ENCODE measurements around the gene CCDC66. TPM values are rescaled to one million over a fixed set of nuclear protein-coding genes. Genes with fewer than 3 reads are reported as not detected.

The CCDC66 gene
- total RNA-seq, 1 experiment from 2014 or later: 23.0 TPM

DNA sequence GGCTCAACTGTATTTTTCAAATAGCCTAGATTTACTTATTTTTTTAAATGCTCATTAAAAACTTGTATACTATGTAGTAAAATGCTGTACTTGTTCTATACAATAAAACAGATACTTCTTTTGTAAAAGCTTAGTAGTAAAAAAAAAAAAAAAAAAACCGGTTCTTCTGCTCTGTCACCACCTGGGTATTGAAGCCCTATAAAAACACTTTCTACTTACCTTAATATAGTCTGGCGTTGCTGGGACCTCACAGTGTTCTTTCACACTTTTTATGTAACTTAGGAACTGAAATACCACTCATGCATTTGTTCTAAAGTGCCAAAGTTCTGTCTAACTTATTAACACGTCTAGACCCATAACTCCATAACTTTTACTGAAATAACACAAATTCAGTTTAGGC lies 64.7 kb downstream of the CCDC66 start:
- H3K4me3 Mint-ChIP-seq: no peak overlapping the region
- TF ChIP-seq, protein P1, sequence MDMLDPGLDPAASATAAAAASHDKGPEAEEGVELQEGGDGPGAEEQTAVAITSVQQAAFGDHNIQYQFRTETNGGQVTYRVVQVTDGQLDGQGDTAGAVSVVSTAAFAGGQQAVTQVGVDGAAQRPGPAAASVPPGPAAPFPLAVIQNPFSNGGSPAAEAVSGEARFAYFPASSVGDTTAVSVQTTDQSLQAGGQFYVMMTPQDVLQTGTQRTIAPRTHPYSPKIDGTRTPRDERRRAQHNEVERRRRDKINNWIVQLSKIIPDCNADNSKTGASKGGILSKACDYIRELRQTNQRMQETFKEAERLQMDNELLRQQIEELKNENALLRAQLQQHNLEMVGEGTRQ (CRISPR knock-in tag; IDR thresholded peaks at IDR 0.05): no peak
- TF ChIP-seq, protein P2, sequence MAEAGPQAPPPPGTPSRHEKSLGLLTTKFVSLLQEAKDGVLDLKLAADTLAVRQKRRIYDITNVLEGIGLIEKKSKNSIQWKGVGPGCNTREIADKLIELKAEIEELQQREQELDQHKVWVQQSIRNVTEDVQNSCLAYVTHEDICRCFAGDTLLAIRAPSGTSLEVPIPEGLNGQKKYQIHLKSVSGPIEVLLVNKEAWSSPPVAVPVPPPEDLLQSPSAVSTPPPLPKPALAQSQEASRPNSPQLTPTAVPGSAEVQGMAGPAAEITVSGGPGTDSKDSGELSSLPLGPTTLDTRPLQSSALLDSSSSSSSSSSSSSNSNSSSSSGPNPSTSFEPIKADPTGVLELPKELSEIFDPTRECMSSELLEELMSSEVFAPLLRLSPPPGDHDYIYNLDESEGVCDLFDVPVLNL (CRISPR knock-in tag; IDR thresholded peaks at IDR 0.05; ENCODE audit: borderline replicate concordance, low read depth): no peak
- no peak for TF ChIP-seq NR2C2 (CRISPR knock-in tag; IDR thresholded peaks at IDR 0.05)
- TF ChIP-seq GTF2I (CRISPR knock-in tag; conservative IDR thresholded peaks at IDR 0.05): no peak
- no peak for TF ChIP-seq MYBL2 (CRISPR knock-in tag; IDR thresholded peaks at IDR 0.05)
- TF ChIP-seq PRRX2 (CRISPR knock-in tag; IDR thresholded peaks at IDR 0.05): no peak
- TF ChIP-seq ZNF671 (CRISPR knock-in tag; IDR thresholded peaks at IDR 0.05): no peak
- TF ChIP-seq TEAD1 (CRISPR knock-in tag; IDR thresholded peaks at IDR 0.05): no peak
- TF ChIP-seq, protein P3, sequence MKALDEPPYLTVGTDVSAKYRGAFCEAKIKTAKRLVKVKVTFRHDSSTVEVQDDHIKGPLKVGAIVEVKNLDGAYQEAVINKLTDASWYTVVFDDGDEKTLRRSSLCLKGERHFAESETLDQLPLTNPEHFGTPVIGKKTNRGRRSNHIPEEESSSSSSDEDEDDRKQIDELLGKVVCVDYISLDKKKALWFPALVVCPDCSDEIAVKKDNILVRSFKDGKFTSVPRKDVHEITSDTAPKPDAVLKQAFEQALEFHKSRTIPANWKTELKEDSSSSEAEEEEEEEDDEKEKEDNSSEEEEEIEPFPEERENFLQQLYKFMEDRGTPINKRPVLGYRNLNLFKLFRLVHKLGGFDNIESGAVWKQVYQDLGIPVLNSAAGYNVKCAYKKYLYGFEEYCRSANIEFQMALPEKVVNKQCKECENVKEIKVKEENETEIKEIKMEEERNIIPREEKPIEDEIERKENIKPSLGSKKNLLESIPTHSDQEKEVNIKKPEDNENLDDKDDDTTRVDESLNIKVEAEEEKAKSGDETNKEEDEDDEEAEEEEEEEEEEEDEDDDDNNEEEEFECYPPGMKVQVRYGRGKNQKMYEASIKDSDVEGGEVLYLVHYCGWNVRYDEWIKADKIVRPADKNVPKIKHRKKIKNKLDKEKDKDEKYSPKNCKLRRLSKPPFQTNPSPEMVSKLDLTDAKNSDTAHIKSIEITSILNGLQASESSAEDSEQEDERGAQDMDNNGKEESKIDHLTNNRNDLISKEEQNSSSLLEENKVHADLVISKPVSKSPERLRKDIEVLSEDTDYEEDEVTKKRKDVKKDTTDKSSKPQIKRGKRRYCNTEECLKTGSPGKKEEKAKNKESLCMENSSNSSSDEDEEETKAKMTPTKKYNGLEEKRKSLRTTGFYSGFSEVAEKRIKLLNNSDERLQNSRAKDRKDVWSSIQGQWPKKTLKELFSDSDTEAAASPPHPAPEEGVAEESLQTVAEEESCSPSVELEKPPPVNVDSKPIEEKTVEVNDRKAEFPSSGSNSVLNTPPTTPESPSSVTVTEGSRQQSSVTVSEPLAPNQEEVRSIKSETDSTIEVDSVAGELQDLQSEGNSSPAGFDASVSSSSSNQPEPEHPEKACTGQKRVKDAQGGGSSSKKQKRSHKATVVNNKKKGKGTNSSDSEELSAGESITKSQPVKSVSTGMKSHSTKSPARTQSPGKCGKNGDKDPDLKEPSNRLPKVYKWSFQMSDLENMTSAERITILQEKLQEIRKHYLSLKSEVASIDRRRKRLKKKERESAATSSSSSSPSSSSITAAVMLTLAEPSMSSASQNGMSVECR (CRISPR knock-in tag; IDR thresholded peaks at IDR 0.05; ENCODE audit: borderline replicate concordance): no peak
- TF ChIP-seq GRHL2 (CRISPR knock-in tag; IDR thresholded peaks at IDR 0.05; ENCODE audit: insufficient replicate concordance, severe bottlenecking): no peak
- TF ChIP-seq OVOL2 (CRISPR knock-in tag; IDR thresholded peaks at IDR 0.05; ENCODE audit: borderline replicate concordance): no peak
- TF ChIP-seq NR3C1 (CRISPR knock-in tag; conservative IDR thresholded peaks at IDR 0.05; ENCODE audit: low read depth): no peak
- TF ChIP-seq, protein P4, sequence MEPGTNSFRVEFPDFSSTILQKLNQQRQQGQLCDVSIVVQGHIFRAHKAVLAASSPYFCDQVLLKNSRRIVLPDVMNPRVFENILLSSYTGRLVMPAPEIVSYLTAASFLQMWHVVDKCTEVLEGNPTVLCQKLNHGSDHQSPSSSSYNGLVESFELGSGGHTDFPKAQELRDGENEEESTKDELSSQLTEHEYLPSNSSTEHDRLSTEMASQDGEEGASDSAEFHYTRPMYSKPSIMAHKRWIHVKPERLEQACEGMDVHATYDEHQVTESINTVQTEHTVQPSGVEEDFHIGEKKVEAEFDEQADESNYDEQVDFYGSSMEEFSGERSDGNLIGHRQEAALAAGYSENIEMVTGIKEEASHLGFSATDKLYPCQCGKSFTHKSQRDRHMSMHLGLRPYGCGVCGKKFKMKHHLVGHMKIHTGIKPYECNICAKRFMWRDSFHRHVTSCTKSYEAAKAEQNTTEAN (CRISPR knock-in tag; IDR thresholded peaks at IDR 0.05): no peak
- TF ChIP-seq, protein P5, sequence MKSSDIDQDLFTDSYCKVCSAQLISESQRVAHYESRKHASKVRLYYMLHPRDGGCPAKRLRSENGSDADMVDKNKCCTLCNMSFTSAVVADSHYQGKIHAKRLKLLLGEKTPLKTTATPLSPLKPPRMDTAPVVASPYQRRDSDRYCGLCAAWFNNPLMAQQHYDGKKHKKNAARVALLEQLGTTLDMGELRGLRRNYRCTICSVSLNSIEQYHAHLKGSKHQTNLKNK (CRISPR knock-in tag; IDR thresholded peaks at IDR 0.05): no peak
- TF ChIP-seq, protein P6, sequence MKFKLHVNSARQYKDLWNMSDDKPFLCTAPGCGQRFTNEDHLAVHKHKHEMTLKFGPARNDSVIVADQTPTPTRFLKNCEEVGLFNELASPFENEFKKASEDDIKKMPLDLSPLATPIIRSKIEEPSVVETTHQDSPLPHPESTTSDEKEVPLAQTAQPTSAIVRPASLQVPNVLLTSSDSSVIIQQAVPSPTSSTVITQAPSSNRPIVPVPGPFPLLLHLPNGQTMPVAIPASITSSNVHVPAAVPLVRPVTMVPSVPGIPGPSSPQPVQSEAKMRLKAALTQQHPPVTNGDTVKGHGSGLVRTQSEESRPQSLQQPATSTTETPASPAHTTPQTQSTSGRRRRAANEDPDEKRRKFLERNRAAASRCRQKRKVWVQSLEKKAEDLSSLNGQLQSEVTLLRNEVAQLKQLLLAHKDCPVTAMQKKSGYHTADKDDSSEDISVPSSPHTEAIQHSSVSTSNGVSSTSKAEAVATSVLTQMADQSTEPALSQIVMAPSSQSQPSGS (CRISPR knock-in tag; IDR thresholded peaks at IDR 0.05; ENCODE audit: borderline replicate concordance, low read depth): no peak
- TF ChIP-seq, protein P7, sequence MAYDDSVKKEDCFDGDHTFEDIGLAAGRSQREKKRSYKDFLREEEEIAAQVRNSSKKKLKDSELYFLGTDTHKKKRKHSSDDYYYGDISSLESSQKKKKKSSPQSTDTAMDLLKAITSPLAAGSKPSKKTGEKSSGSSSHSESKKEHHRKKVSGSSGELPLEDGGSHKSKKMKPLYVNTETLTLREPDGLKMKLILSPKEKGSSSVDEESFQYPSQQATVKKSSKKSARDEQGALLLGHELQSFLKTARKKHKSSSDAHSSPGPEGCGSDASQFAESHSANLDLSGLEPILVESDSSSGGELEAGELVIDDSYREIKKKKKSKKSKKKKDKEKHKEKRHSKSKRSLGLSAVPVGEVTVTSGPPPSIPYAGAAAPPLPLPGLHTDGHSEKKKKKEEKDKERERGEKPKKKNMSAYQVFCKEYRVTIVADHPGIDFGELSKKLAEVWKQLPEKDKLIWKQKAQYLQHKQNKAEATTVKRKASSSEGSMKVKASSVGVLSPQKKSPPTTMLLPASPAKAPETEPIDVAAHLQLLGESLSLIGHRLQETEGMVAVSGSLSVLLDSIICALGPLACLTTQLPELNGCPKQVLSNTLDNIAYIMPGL (CRISPR knock-in tag; IDR thresholded peaks at IDR 0.05): no peak
- TF ChIP-seq, protein P8, sequence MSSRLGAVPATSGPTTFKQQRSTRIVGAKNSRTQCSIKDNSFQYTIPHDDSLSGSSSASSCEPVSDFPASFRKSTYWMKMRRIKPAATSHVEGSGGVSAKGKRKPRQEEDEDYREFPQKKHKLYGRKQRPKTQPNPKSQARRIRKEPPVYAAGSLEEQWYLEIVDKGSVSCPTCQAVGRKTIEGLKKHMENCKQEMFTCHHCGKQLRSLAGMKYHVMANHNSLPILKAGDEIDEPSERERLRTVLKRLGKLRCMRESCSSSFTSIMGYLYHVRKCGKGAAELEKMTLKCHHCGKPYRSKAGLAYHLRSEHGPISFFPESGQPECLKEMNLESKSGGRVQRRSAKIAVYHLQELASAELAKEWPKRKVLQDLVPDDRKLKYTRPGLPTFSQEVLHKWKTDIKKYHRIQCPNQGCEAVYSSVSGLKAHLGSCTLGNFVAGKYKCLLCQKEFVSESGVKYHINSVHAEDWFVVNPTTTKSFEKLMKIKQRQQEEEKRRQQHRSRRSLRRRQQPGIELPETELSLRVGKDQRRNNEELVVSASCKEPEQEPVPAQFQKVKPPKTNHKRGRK (CRISPR knock-in tag; IDR thresholded peaks at IDR 0.05; ENCODE audit: borderline replicate concordance): no peak
- TF ChIP-seq CREB1 (CRISPR knock-in tag; IDR thresholded peaks at IDR 0.05): no peak
- CTCF ChIA-PET: interaction anchor here (0.5 to 0.6 kb wide), 3 partner anchors 31 to 209 kb away, joined by 3 to 4 read pairs (median 3); no protein-coding TSS in a partner anchor
- no peaks in the 10 kb centered on the region for H3K27me3 Mint-ChIP-seq (ENCODE audit: low read depth)
- DNase-seq (ENCODE audit: low spot score) (no peak), ATAC-seq (no peak)
- POLR2A ChIA-PET: no interaction called here
- no peak overlapping the region for H3K27ac Mint-ChIP-seq
- no peaks in the 10 kb centered on the region for H3K9me3 Mint-ChIP-seq
- H3K36me3 Mint-ChIP-seq: peaks cover 63% of the 10 kb centered on the region
- 0 out of 2 replicates have a peak, but pooled peaks cover 1% of the 10 kb centered on the region for H3K4me1 Mint-ChIP-seq

All from WTC11 (cell line).